Loucy (cell line): ENCODE data around the gene CTBP2.

Source experiments
- EZH2phosphoT487 ChIP-seq: fragments of 200-600 bp; IDR thresholded peaks from 2 replicates; pipeline ENCODE4 v1.6.1; 2018; ENCODE audit warnings: antibody characterized with exemption, mild to moderate bottlenecking, moderate library complexity, borderline replicate concordance
- TF ChIP-seq, protein P1 (sequence below): fragments of 200-600 bp; sonication (generic); conservative IDR thresholded peaks from 2 replicates; pipeline ENCODE4 v1.5.1; 2014; ENCODE audit warnings: mild to moderate bottlenecking, antibody characterized with exemption, low read length

DNA sequence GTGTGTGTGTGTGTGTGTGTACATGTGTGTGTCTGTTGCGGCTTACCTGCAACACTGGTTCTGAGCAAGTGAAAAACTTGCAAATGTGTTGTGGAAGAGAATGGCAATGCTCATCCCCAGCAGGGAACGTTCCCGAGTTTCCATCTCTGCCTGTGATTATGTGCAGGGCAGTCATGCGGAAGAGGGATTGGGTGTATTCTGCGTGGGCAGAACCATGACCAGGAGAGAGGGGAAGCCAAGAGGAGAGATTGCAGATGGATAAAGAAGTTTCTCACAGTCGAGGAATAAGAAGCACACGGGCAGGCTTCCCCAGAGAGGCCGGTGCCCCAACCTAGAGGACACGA, 99.9 kb downstream of the CTBP2 start:
- TF ChIP-seq, protein P1, sequence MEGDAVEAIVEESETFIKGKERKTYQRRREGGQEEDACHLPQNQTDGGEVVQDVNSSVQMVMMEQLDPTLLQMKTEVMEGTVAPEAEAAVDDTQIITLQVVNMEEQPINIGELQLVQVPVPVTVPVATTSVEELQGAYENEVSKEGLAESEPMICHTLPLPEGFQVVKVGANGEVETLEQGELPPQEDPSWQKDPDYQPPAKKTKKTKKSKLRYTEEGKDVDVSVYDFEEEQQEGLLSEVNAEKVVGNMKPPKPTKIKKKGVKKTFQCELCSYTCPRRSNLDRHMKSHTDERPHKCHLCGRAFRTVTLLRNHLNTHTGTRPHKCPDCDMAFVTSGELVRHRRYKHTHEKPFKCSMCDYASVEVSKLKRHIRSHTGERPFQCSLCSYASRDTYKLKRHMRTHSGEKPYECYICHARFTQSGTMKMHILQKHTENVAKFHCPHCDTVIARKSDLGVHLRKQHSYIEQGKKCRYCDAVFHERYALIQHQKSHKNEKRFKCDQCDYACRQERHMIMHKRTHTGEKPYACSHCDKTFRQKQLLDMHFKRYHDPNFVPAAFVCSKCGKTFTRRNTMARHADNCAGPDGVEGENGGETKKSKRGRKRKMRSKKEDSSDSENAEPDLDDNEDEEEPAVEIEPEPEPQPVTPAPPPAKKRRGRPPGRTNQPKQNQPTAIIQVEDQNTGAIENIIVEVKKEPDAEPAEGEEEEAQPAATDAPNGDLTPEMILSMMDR, result no peak
- TF ChIP-seq EZH2phosphoT487, result no peak
